PC-3 (cell line): ENCODE measurements around the gene MROH8. TPM values are rescaled to one million over a fixed set of nuclear protein-coding genes. Genes with fewer than 3 reads are reported as not detected.

Source experiments
- ATAC-seq: fragments of 200-7000 bp; cut with Tn5 transposase; 2 replicates; pipeline ENCODE4 v1.9.1; 2020; ENCODE audit warnings: mild to moderate bottlenecking, moderate library complexity
- BruUV-seq: library from RNA; stranded (reverse); fragments of 400-500 nt; replicated peaks from 2 replicates; lab custom pipeline; 2021; lab: Mats Ljungman, UMichigan
- CTCF ChIA-PET: fragments of 300-600 bp; sonication (Branson Sonifier 250); formaldehyde crosslinking; loops from one replicate; lab custom pipeline; 2022; ENCODE audit warnings: antibody characterized with exemption; lab: Charles Lee
- POLR2A ChIA-PET: fragments of 300-600 bp; sonication (Branson Sonifier 250); formaldehyde crosslinking; loops from one replicate; lab custom pipeline; 2022; ENCODE audit warnings: antibody characterized with exemption; ENCODE audit not compliant: unreplicated experiment; lab: Charles Lee
- DNase-seq: peaks from one replicate; pipeline ENCODE4 v3.0.0-alpha.2; 2015
- H2AFZ ChIP-seq: fragments of 300-600 bp; sonication (generic); 2 replicates; pipeline ENCODE4 v1.6.0; 2016; ENCODE audit warnings: antibody characterized with exemption, low read length
- H3F3A ChIP-seq: fragments of 300-600 bp; sonication (generic); one replicate; pipeline ENCODE4 v1.6.0; 2017; ENCODE audit warnings: antibody characterized with exemption, low read length, control low read depth, mild to moderate bottlenecking; ENCODE audit not compliant: unreplicated experiment
- H3K27ac ChIP-seq: fragments of 300-600 bp; sonication (generic); 2 replicates; pipeline ENCODE4 v1.5.1; 2016; ENCODE audit warnings: mild to moderate bottlenecking, low read length
- H3K27me3 ChIP-seq: fragments of 300-600 bp; sonication (generic); 2 replicates; pipeline ENCODE4 v1.6.1; 2016; ENCODE audit warnings: low read length, mixed read lengths
- H3K36me3 ChIP-seq: fragments of 300-600 bp; sonication (generic); 2 replicates; pipeline ENCODE4 v1.6.1; 2016; ENCODE audit warnings: low read depth, mixed run types, low read length, mixed read lengths
- H3K4me1 ChIP-seq: fragments of 300-600 bp; sonication (generic); 2 replicates; pipeline ENCODE4 v1.5.1; 2016; ENCODE audit warnings: low read length; ENCODE audit not compliant: insufficient read depth
- H3K4me2 ChIP-seq: fragments of 300-600 bp; sonication (generic); 2 replicates; pipeline ENCODE4 v1.6.0; 2016; ENCODE audit warnings: low read length
- H3K4me3 ChIP-seq: fragments of 300-600 bp; sonication (generic); 2 replicates; pipeline ENCODE4 v1.5.1; 2016; ENCODE audit warnings: mild to moderate bottlenecking, low read length, mixed read lengths
- H3K79me2 ChIP-seq: fragments of 300-600 bp; sonication (generic); 2 replicates; pipeline ENCODE4 v1.6.1; 2017; ENCODE audit warnings: low read length, mixed read lengths
- H3K9ac ChIP-seq: fragments of 300-600 bp; sonication (generic); 2 replicates; pipeline ENCODE4 v1.6.0; 2016; ENCODE audit warnings: mild to moderate bottlenecking, low read length
- H3K9me2 ChIP-seq: fragments of 300-600 bp; sonication (generic); replicated peaks from 2 replicates; pipeline ENCODE4 v1.6.1; 2016; ENCODE audit warnings: mixed run types, low read length, mixed read lengths
- H3K9me3 ChIP-seq: fragments of 300-600 bp; sonication (generic); 2 replicates; pipeline ENCODE4 v1.6.1; 2016; ENCODE audit warnings: low read length, mixed read lengths
- H4K20me1 ChIP-seq: fragments of 300-600 bp; sonication (generic); 2 replicates; pipeline ENCODE4 v1.6.1; 2016; ENCODE audit warnings: low read length, mixed read lengths
- EZH2 ChIP-seq: fragments of 300-600 bp; sonication (generic); IDR thresholded peaks from one replicate; pipeline ENCODE4 v1.6.1; 2017; ENCODE audit warnings: antibody characterized with exemption, mild to moderate bottlenecking, low read length; ENCODE audit not compliant: unreplicated experiment
- EZH2phosphoT487 ChIP-seq: fragments of 300-600 bp; sonication (generic); IDR thresholded peaks from 2 replicates; pipeline ENCODE4 v1.6.1; 2018; ENCODE audit warnings: mild to moderate bottlenecking, antibody characterized with exemption, low read length, borderline replicate concordance
- intact Hi-C: fragments of 100-400 bp; cut with micrococcal nuclease; formaldehyde crosslinking; loops from 2 replicates; pipeline ENCODE4 v1.9.0; 2023
- total RNA-seq: library from RNA; depleted of rRNA; stranded (reverse); fragments of >200 nt; gene quantifications from 2 replicates; pipeline ENCODE4 v1.2.3, GENCODE V29; 2014
- TF ChIP-seq, protein P1 (sequence below): fragments of 300-600 bp; sonication (generic); conservative IDR thresholded peaks from 2 replicates; pipeline ENCODE4 v1.5.1; 2017; ENCODE audit warnings: antibody characterized with exemption, low read depth, mild to moderate bottlenecking, low read length

Gene MROH8
- total RNA-seq, 1 experiment from 2014 or later: 0.98 TPM

DNA sequence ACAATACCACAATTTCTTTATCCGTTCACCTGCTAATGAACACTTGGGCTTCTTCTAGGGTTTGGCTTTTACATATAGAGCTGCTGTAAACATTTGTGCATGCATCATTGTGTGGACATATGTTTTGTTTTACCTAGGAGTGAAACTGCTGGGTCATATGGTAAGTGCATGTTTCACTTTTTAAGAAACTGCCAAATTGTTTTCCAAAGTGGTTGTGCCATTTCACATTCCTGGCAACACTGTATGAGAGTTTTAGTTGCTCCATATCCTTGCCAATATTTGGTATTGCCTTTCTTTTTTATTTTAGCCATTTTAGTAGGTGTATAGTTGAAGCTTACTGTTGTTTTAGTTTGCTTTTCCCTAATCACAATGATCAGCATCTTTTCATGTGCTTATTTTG is 14.3 kb downstream of the MROH8 start:
- no TSS peak for BruUV-seq
- no peaks in the 10 kb centered on the region for H4K20me1 ChIP-seq
- ChIA-PET POLR2A (no interaction called here), CTCF (no interaction called here)
- no peak for TF ChIP-seq EZH2
- TF ChIP-seq, protein P1, sequence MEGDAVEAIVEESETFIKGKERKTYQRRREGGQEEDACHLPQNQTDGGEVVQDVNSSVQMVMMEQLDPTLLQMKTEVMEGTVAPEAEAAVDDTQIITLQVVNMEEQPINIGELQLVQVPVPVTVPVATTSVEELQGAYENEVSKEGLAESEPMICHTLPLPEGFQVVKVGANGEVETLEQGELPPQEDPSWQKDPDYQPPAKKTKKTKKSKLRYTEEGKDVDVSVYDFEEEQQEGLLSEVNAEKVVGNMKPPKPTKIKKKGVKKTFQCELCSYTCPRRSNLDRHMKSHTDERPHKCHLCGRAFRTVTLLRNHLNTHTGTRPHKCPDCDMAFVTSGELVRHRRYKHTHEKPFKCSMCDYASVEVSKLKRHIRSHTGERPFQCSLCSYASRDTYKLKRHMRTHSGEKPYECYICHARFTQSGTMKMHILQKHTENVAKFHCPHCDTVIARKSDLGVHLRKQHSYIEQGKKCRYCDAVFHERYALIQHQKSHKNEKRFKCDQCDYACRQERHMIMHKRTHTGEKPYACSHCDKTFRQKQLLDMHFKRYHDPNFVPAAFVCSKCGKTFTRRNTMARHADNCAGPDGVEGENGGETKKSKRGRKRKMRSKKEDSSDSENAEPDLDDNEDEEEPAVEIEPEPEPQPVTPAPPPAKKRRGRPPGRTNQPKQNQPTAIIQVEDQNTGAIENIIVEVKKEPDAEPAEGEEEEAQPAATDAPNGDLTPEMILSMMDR: no peak
- no peak for TF ChIP-seq EZH2phosphoT487
- no peaks in the 10 kb centered on the region for H3K79me2 ChIP-seq
- no peaks in the 10 kb centered on the region for H3K9me2 ChIP-seq
- H3F3A ChIP-seq: no peaks in the 10 kb centered on the region
- H3K9me3 ChIP-seq: no peaks in the 10 kb centered on the region
- H3K27ac ChIP-seq: no peak overlapping the region
- H3K4me2 ChIP-seq: no peak overlapping the region
- no peaks in the 10 kb centered on the region; the same call in 1 of the 2 replicates for H3K27me3 ChIP-seq
- H3K9ac ChIP-seq: no peak overlapping the region
- DNase-seq: no peak
- no peak overlapping the region for H2AFZ ChIP-seq
- H3K4me3 ChIP-seq: no peak overlapping the region
- no peaks in the 10 kb centered on the region for H3K36me3 ChIP-seq
- no peak for ATAC-seq
- H3K4me1 ChIP-seq: no peaks in the 10 kb centered on the region
- intact Hi-C loops: no loop called here

DNA sequence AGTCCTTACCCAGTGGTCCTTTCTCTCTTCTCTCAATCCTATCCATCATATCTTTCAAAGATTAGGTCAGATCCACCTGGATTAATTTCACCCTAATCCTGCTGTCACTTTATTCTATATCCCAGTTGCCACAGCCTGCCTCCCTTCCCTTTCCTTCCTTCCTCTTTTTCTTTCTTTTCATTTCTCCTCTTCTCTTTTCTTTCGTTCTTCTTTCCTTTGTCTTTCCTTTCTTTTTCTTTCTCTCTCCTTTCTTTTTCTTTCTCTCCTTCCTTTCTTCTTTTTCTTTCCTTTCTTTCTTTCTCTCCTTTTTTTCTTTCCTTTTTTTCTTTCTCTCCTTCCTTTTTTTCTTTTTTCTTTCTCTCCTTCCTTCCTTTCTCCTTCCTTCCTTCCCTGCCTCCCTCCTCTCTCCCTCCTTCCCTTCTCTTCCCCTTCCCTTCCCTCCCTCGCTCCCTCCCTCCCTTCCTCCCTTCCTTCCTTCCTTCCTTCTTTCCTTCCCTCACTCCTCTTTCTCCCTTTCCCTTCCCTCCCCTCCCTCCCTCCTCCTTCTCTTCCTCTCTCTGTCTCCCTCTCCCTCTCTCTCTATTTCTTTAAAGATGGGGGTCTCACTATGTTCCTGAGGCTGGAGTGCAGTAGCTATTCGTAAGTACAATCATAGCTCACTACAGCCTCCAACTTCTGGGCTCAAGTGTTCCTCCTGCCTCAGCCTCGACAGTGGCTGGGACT is 15.4 kb downstream of the MROH8 start:
- ChIA-PET CTCF (no interaction called here), POLR2A (no interaction called here)
- Histone ChIP-seq H3K9ac (no peak overlapping the region), H3F3A (no peaks in the 10 kb centered on the region), H4K20me1 (no peaks in the 10 kb centered on the region), H3K9me3 (no peaks in the 10 kb centered on the region), H3K27me3 (no peaks in the 10 kb centered on the region; the same call in 1 of the 2 replicates), H3K4me2 (no peak overlapping the region), H3K9me2 (no peaks in the 10 kb centered on the region), H3K36me3 (no peaks in the 10 kb centered on the region), H3K27ac (no peak overlapping the region), H3K4me1 (no peaks in the 10 kb centered on the region), H3K4me3 (no peak overlapping the region), H2AFZ (no peak overlapping the region), H3K79me2 (no peaks in the 10 kb centered on the region)
- TF ChIP-seq, protein P1: no peak
- TF ChIP-seq EZH2phosphoT487 (no peak), EZH2 (no peak)
- intact Hi-C loops: no loop called here
- no peak for ATAC-seq
- BruUV-seq: no TSS peak
- DNase-seq: no peak

DNA sequence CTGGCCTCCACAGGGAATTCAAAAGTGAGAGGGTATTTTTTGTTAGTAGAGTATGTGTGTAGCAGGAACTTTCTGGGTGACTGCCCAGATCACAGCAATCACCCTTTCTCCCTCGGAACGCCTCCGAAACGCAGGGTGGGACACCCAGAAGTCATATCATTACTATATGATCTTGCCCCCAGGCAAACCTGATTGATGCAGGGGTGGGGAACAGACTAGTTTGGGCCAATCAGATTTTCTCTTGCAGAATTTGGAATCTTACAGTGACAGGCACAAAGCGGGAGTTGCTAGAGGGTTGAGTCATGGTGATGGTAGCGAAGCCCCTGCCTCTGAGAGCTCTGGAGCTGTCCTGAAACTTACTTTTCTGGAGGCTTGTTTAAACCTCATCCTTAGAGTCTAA is 16.7 kb downstream of the MROH8 start:
- ChIA-PET POLR2A (no interaction called here), CTCF (no interaction called here)
- TF ChIP-seq EZH2 (no peak), EZH2phosphoT487 (no peak)
- TF ChIP-seq, protein P1: no peak
- DNase-seq: no peak
- no TSS peak for BruUV-seq
- no peak overlapping the region for H3K4me3 ChIP-seq
- no peaks in the 10 kb centered on the region for H3K36me3 ChIP-seq
- no peak for ATAC-seq
- H3K27me3 ChIP-seq: no peaks in the 10 kb centered on the region; the same call in 1 of the 2 replicates
- H3K79me2 ChIP-seq: no peaks in the 10 kb centered on the region
- H3K4me2 ChIP-seq: no peak overlapping the region
- no peaks in the 10 kb centered on the region for H3K9me2 ChIP-seq
- H3F3A ChIP-seq: no peaks in the 10 kb centered on the region
- H4K20me1 ChIP-seq: no peaks in the 10 kb centered on the region
- no peak overlapping the region for H3K27ac ChIP-seq
- H2AFZ ChIP-seq: no peak overlapping the region
- no peaks in the 10 kb centered on the region for H3K9me3 ChIP-seq
- intact Hi-C loops: no loop called here
- H3K4me1 ChIP-seq: no peaks in the 10 kb centered on the region
- H3K9ac ChIP-seq: no peak overlapping the region
